Choroid plexus epithelial cell (primary cell): ENCODE data around the gene ZNF263.

Experiments used
- DNase-seq: peaks from one replicate; pipeline ENCODE4 v3.0.0-alpha.2; 2010; ENCODE audit warnings: low read depth
- H3K4me3 ChIP-seq: 2 replicates; pipeline ENCODE4 v1.5.1; 2011; ENCODE audit warnings: low read depth, mild to moderate bottlenecking, control low read depth, low read length, moderate library complexity
- TF ChIP-seq, protein P1 (sequence below): conservative IDR thresholded peaks from 2 replicates; pipeline ENCODE4 v1.5.1; 2011; ENCODE audit warnings: low read depth, mild to moderate bottlenecking, control low read depth, inconsistent platforms, low read length, moderate library complexity

Gene ZNF263

DNA sequence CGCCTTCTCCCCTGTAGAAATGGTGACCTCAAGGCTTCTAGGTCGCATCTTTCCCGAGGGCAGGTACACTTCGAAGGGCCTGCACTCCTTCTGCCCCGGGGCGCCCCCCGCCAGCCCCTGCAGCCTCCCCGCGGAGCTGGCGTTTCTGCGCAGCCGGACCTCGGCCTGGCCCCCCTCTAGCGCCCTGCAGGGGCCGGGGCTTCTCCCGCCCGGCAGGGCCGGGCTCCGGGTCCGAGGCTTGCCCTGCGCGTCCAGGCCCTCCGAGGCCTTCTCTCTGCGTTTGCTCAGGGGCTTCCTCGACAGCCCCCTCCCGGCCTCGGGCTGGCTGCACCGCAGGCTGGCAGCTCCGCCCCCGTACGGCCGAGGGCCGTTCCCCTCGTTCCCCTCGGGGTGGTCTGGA is 29.0 kb upstream of the ZNF263 start:
- H3K4me3 ChIP-seq: no peak overlapping the region
- no peak for DNase-seq
- TF ChIP-seq, protein P1, sequence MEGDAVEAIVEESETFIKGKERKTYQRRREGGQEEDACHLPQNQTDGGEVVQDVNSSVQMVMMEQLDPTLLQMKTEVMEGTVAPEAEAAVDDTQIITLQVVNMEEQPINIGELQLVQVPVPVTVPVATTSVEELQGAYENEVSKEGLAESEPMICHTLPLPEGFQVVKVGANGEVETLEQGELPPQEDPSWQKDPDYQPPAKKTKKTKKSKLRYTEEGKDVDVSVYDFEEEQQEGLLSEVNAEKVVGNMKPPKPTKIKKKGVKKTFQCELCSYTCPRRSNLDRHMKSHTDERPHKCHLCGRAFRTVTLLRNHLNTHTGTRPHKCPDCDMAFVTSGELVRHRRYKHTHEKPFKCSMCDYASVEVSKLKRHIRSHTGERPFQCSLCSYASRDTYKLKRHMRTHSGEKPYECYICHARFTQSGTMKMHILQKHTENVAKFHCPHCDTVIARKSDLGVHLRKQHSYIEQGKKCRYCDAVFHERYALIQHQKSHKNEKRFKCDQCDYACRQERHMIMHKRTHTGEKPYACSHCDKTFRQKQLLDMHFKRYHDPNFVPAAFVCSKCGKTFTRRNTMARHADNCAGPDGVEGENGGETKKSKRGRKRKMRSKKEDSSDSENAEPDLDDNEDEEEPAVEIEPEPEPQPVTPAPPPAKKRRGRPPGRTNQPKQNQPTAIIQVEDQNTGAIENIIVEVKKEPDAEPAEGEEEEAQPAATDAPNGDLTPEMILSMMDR: no peak

DNA sequence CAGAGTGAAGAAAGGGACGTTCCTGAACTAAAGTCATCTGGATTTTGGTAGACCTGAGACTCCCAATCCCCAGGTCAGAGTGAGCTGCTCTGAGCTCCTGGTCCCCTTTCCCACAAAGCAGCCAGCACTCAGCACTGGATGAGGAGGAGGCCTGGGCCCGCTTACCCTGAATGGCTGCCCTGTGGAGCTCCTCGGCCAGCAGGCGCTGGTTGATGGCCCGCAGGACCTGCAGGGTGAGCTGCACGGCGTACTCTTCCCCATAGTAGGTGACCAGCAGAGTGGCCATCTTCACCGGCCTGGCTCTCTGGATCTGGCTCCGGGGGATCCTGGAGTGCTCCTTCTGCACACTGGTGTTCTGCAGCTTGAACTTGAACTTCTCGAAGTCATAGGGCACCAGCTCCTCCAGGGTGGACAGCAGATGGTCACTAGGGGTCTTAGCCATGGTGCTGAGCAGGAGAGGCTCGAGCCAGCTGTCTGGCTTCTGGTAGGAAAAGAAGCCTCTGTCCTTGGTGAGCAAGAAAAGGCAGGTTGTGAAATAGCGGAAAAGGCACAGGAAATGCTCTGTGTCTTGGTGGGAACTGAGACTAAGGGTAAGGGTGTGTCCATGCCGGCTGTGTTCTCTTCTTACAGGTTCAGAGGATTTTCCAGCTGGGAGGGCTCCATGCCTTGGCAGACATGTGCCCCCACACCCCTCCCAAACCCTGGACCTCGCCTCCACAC is 27.0 kb upstream of the ZNF263 start, which contains the start of gene MEFV:
MEFV (minus strand) TSS at position 488 of the 720 bp plus-strand sequence; CDS start at position 442, 46 bp downstream.
- no peak within 1 kb of the TSS for H3K4me3 ChIP-seq
- TF ChIP-seq, protein P1: no peak
- peak; percentile 28 for DNase-seq

DNA sequence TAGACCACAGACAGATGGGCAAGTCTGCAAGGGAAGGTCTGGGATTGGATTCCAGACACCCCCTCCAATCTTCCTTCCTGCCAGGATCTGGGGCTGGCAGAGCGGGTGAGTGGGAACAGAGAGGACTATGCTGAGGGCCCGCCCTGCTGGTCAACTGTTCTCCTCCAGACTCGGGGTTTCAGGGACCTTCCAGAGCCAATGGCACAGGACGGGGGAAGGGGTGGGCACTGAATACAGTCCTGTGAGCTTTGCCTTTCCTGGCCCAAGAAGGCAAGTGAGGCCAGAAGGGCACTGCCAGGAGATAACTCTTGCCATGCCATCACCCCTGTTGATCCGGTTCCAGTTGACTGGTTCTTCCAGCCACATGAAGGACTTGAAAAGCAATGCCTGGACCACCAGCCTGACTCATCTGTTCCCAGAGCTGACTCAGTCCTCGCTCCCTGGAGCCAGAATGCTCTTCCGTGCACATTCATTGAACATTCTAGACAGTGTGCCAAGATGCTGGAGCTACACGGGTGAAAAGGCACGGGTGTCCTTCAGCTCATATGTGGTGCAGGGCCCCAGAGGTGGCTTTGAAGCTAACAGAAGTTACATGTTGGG is 26.3 kb upstream of the ZNF263 start:
- H3K4me3 ChIP-seq: no peak overlapping the region
- DNase-seq: peak; percentile 7
- TF ChIP-seq, protein P1: no peak

DNA sequence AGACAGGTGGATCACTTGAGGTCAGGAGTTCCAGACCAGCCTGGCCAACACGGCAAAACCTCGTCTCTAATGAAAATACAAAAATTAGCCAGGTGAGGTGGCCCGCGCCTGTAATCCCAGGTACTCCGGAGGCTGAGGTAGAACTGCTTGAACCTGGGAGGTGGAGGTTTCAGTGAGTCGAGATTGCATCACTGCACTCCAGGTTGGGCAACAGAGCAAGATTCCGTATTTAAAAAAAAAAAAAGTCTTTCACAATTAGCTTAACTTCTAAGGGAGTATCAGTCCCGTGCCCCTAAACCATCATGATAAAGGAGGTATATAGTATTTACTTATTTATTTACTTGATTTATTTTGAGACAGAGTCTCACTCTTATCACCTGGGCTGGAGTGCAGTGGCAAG is 23.5 kb upstream of the ZNF263 start:
- DNase-seq: no peak
- no peak overlapping the region for H3K4me3 ChIP-seq
- TF ChIP-seq, protein P1: no peak

DNA sequence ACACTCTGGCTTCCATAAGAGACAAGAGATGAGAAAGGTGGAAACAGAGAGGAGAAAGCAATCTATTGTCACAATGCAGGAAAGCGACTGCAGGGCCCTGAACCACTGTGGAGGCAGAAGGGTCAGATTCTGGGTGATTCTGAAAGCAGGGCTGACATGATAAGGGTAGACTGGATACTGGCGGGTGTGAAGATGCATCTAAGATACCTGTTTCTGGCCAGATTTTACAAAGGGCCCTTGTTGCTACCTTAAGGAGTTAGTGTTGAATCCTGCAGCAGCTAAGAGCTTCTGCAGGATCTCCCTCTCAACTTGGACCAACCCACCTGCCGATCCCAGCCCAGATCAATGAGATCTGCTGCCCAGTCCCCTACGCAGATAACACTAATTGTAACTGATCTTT is 20.8 kb upstream of the ZNF263 start:
- TF ChIP-seq, protein P1: no peak
- H3K4me3 ChIP-seq: no peak overlapping the region
- DNase-seq: no peak

DNA sequence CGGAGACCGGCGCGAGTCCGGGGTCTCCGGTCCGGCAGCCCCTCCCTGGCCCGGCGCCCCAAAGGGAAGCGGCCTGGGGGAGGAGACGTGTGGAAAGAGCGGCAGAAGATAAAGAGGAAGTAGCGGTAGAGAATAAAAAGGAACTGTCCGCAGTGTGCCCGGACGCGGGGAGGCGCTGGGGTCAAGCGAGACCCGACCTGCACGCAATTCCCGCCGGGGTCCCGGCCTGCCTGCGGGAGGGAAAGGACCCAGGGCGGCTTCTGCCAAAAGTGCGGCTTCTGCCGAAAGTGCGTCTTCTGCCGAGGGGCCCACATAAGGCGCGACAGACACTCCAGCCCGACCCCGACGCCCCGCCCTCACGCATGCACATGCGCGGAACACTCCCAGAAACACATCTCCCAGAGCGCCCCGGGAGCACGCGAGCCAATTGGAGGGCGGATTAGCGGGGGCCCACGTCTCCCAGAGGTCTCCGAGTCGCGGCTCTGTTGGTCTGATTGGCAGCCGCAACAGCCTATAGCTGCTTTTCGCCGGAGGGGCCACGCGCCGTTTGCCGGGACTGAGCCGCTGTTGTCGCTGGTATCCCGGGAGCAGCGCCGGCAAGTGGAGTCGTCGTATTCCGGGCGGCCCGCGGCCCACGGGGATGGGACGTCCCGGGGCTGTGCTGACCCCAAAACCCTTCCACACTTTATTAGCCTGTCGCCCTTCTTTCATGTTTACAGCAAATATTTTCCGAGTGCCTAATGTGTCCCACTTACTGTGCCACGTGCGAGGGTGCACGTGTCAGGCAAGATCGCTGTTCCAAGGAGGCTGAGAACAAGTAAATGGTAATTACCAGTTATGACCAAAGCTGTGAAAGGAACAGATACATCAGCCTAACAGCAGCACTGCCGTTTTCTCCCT is 18.9 kb upstream of the ZNF263 start:
- TF ChIP-seq, protein P1: peak; percentile 39
- DNase-seq: peak; percentile 98
- peak overlapping the region; percentile 84 for H3K4me3 ChIP-seq
